GM23248 (cell line): ENCODE results near the gene RNF144B.

Experiments
- EZH2 ChIP-seq: fragments of 200-600 bp; sonication (generic); IDR thresholded peaks from 2 replicates; pipeline ENCODE4 v1.6.1; 2018; ENCODE audit warnings: antibody characterized with exemption, mild to moderate bottlenecking; ENCODE audit not compliant: insufficient read depth, poor library complexity, severe bottlenecking
- EZH2phosphoT487 ChIP-seq: fragments of 200-600 bp; sonication (generic); IDR thresholded peaks from 2 replicates; pipeline ENCODE4 v1.6.1; 2018; ENCODE audit warnings: antibody characterized with exemption, moderate library complexity, mild to moderate bottlenecking, low read depth; ENCODE audit not compliant: insufficient read depth

DNA sequence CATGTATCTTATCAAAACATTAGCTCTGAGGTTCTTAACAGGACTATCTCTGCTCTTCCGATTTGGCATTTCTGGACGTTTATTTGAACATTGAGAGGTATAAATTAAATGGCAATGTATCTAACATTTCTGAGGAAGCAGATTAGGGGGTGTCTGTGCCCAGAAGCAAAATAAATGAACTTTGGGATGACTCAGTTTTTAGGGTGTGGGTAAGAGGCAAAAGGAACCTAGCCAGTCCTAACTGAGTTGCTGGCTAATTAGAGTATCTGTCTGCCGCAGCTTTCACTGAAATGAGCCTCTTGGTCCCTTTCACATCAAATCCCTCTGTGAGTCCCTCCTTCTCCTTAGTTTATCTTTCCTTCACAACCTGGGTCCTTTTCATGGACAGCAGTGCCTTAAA, 1.1 kb downstream of the RNF144B start:
- TF ChIP-seq EZH2 (no peak), EZH2phosphoT487 (no peak)
